ENCODE results near the gene CCL17.
"Not testable (repeated sequence)": the region's sequence is repeated elsewhere in the genome, so short reads cannot be mapped to it uniquely, and the experiment has no call there.

Gene CCL17

DNA sequence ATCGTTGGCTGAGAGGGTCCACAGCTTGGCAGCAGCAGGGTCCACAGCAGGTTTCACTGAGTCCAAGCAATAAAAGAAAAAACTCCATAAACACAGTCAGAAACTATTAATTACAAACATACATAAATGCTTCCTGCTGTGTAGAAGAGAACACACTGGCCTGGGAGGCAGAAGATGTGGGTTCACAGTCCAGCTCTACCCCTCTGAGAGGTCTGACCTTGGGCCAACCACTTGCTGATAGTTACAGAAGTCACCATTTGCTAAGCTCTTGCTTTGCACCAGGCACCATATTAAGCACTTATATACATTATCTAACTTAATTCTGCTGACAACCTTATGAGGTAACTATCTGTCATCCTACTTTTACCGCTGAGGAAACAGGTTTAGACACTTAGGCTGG, 27.9 kb downstream of the CCL17 start:
- DNase-seq (ENCODE audit: low read depth in 3 of 3), result no peak

GRCh38 chr16:57432989-57433388, 28.4 kb downstream of the CCL17 start:
- no peak for DNase-seq (ENCODE audit: low read depth in 3 of 3)

- no peak for DNase-seq (ENCODE audit: low read depth in 3 of 3)
These were observed 29.4 kb downstream of the CCL17 start for GRCh38 chr16:57434003-57434402.

DNA sequence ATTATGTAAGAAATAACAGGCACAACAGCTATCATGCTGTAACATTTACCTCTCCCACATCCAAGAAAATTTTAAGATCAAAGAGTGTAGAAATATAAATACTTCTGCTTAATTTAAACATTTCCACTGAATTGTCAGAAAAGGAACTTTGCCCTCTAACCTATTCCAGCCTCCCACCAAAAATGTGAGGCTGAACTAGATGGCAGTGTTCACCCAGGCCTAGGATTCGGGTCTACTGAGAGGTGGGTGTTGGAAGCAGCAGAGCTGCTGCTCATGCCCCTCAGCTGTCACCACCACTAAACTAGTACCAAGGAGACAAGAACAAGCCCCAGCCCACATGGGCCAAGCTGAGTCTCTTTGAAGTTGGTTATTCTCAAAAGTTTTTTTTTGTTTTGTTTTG, 31.3 kb downstream of the CCL17 start:
- DNase-seq (ENCODE audit: low read depth in 3 of 3), result no peak

DNA sequence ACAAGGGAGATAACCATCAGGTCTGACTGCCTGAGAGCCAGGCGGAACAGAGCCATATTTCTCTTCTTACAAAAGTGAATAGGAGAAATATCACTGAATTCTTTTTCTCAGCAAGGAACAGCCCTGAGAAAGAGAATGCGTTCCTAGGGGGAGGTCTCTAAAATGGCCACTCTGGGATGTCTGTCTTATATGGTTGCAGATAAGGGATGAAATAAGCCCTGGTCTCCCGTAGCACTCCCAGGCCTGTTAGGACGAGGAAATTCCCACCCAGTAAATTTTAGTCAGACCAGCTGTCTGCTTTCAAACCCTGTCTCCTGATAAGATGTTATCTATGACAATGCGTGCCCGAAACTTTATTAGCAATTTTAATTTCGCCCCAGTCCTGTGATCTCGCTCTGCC, 35.4 kb downstream of the CCL17 start:
- DNase-seq (ENCODE audit: low read depth in 3 of 3), result not testable (repeated sequence)

DNA sequence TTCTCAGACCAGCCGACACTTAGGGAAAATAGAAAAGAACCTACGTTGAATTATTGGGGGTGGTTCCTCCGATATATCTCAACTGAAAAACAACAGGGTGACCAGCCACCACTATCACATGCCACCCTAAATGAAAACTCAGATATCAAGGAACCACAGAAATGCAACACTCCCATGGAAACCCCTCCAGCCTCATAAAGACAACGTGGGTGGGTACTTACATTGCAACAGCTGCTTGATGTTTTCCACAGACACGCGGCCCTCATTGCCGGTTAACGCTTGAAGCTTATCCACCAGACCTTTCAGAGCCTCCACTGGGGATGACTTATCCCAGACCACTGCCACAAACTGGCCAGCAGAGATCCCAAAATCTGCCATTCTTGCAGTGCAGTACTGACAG, 36.0 kb downstream of the CCL17 start:
- not testable (repeated sequence) for DNase-seq (ENCODE audit: low read depth in 3 of 3)

DNA sequence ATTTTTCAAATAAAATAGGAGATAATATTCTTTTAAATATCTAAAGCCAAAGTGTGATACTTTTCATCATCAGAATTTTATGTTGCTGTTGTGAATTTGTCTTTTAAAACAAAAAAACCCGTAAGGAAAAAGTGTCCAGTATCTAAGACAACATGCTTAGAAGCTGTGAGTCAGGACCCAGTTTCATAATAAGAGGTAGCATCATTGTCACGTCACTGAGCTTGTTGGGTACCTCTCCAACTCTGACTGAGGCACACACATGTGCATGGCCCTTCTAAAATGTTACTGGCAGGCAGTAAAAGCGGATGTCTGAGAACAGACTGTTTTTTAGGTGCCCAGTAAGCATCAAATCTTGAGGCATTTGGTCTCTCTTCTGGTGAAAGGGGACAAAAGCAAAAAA, 40.1 kb downstream of the CCL17 start:
- DNase-seq (ENCODE audit: low read depth in 3 of 3), result no peak

DNA sequence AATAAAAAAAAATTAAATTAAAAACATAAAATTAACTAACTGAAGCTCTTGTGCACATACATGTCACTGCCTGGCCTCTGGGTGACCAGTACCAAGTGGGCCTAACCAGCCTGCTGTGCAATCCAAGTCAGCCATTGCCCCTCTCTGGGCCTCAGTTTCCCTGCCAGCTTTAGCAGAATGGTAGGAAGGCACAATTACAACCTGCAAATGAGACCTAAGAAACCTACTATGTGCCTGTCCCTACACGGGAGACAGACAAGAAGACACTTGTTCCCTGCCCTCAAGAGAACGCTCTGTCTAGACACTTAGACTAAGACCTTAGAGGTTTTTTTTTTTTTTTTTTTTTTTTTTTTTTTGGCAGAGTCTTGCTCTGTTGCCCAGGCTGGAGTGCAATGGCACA, 40.9 kb downstream of the CCL17 start:
- no peak for DNase-seq (ENCODE audit: low read depth in 3 of 3)

- DNase-seq (ENCODE audit: low read depth in 3 of 3), result peak in 2 of 3 experiments; percentile 8 to 21
These were observed 42.1 kb downstream of the CCL17 start for GRCh38 chr16:57446531-57447185.

GRCh38 chr16:57447186-57447962, 42.8 kb downstream of the CCL17 start, which contains the start of the genes CIAPIN1 and COQ9:
Gene CIAPIN1 (minus strand): TSS chr16:57447385. CDS start chr16:57440928, 6,457 bp downstream.
Gene COQ9 (plus strand): TSS chr16:57447479. CDS start chr16:57447506, 27 bp downstream.
- DNase-seq (ENCODE audit: low read depth in 3 of 3), result peak; percentile 83 to 93 (median 83)

DNA sequence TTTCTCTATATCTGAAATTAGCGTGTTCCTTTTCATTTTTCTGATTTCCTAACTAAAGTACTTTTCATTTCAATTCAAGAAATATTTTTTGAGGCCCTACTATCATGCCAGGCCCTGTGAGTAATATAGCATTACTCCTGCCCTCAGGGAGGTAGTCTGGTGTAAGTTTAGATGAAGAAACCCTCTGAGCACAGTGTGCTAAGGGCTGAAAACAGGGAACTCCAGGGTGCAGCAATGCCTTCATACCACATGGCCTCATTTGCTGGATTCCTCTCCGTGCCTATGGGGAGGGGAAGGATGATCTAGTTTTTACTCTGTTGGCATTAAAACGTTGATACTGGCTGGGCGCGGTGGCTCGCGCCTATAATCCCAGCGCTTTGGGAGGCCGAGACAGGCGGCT, 47.5 kb downstream of the CCL17 start:
- DNase-seq (ENCODE audit: low read depth in 3 of 3), result no peak

DNA sequence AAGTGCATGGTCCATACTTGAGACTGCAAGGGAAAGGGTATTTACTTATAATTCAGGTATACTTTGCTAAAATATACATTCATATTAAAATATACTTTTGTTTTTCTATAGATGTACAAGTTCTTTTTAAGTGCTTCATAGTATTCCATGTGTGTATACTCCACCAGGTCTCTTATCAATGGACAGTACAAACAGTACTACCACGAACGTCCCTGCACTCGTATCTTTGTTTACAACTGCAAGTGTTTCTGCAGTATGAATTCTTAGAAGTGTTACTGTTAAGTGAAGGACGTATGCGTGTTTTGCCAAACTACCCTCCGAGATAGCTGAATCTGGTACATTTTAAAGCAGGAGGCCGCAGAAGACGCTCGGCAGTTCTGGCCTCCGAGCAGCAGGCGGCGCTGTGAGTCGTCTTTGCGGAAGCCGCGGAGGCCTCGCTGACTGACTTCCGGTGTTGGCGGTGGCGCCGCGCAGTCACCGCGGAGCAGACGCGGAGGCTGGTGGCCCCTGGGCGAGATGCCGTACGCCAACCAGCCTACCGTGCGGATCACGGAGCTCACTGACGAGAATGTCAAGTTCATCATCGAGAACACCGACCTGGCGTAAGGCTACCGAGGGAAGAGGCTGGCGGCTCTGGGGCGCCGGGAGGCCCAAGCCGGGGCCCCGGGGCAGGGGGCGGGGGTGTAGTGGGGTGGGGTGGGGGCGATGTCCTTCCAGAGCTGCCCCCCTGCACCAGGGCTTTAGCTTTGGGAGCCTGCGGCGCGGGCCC, 57.8 kb downstream of the CCL17 start, which contains the start of gene POLR2C:
Gene POLR2C, plus strand, starts transcription at position 471 of the 769 bp plus-strand sequence. Its CDS starts 46 bp downstream, at position 517.
- DNase-seq (ENCODE audit: low read depth in 3 of 3), result peak; percentile 82 to 88 (median 86)

GRCh38 chr16:57462978-57463362, 58.4 kb downstream of the CCL17 start:
- no peak for DNase-seq (ENCODE audit: low read depth in 3 of 3)

GRCh38 chr16:57464523-57464922, 60.0 kb downstream of the CCL17 start:
- no peak for DNase-seq (ENCODE audit: low read depth in 3 of 3)

All from stimulated activated CD4-positive, alpha-beta T cell treated with anti-CD3 and anti-CD28 coated beads, TNF-alpha, amount 100 ng/mL, for 24 hours (primary cell).